ENCODE data around the gene EMD. TPM values are rescaled to one million over a fixed set of nuclear protein-coding genes. Genes with fewer than 3 reads are reported as not detected.
A peak's percentile ranks its signal among the peaks of the same experiment; 100 is the strongest.

The EMD gene
- total and polyA plus RNA-seq, 12 donors, result 7.7 to 95.2 (median 52.6) TPM

DNA sequence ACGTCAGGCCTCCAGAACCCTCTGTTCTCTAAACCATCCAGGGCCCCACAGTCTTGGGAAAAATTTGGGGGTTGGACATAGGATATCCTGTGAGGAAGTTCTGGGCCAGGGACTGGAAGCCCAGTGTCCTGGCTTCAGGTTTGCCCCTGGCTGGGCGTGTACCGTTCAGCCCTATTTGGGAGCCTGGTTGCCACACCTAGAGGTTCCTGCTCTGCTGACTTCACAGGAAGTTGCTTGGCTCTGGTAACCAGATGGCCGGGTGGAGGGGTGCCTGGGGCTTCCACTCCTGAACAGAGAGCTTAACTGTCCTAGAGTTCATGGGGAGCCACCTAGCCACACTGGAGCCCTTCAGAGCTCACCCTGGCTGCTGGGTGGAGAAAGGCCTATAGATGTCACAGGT lies 33.4 kb downstream of the EMD start:
- Histone ChIP-seq H3K36me3 (replicated peaks in 1 of 2) (no peaks in the 10 kb centered on the region), H3K4me1 (replicated peaks in 1 of 2) (peaks cover 0 to 4% of the 10 kb centered on the region in 2 donors), H3K9me3 (replicated peaks in 1 of 3) (no peaks in the 10 kb centered on the region), H3K27ac (peak overlapping the region in 4 of 5 donors; percentile 83 to 95 (median 88)), H3K4me3 (peak overlapping the region in 1 of 4 donors; percentile 70), H3K27me3 (peaks cover 4% of the 10 kb centered on the region)
- DNase-seq, result no peak
- intact Hi-C loops (cut with DNase I), result no loop called here
- 30 to 51% (median 47%) methylated on average over 3 to 4 of the region's 4 CpGs; no CpG with 5 or more reads in 1 of the 4 donors for WGBS, 4 donors
- TF ChIP-seq, protein P1, sequence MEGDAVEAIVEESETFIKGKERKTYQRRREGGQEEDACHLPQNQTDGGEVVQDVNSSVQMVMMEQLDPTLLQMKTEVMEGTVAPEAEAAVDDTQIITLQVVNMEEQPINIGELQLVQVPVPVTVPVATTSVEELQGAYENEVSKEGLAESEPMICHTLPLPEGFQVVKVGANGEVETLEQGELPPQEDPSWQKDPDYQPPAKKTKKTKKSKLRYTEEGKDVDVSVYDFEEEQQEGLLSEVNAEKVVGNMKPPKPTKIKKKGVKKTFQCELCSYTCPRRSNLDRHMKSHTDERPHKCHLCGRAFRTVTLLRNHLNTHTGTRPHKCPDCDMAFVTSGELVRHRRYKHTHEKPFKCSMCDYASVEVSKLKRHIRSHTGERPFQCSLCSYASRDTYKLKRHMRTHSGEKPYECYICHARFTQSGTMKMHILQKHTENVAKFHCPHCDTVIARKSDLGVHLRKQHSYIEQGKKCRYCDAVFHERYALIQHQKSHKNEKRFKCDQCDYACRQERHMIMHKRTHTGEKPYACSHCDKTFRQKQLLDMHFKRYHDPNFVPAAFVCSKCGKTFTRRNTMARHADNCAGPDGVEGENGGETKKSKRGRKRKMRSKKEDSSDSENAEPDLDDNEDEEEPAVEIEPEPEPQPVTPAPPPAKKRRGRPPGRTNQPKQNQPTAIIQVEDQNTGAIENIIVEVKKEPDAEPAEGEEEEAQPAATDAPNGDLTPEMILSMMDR (IDR thresholded peaks at IDR 0.05), result no peak
- no peak for TF ChIP-seq POLR2A (IDR thresholded peaks at IDR 0.05)

DNA sequence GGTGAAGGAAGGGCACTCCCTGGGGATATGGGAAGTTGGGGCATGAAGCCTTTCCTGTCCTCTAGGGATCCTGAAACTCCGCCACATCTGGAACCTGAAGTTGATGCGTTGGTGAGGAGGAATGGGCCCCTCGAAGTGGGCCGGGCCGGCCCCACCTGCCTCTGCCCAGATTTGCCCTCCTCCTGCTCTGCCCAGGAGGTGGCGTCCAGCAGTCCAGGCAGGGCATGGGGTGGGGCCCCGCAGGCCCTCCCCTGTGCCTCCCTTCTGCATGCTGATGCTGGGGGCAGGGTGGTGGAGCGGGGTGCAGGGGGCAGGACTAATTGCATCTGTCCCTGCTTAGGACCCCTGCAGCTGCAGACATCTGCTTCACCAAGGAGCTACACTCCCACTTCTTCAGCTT lies 34.0 kb downstream of the EMD start:
- Histone ChIP-seq H3K9me3 (replicated peaks in 1 of 3) (no peaks in the 10 kb centered on the region), H3K4me3 (no peak overlapping the region), H3K27me3 (peaks cover 4% of the 10 kb centered on the region), H3K36me3 (replicated peaks in 1 of 2) (no peaks in the 10 kb centered on the region), H3K27ac (peak overlapping the region in 1 of 5 donors; percentile 93), H3K4me1 (replicated peaks in 1 of 2) (peaks cover 0 to 4% of the 10 kb centered on the region in 2 donors)
- 74 to 81% (median 79%) methylated on average over 4 to 8 of the region's 8 CpGs for WGBS, 4 donors
- TF ChIP-seq, protein P1 (IDR thresholded peaks at IDR 0.05), result no peak
- TF ChIP-seq POLR2A (IDR thresholded peaks at IDR 0.05), result no peak
- no peak for DNase-seq
- intact Hi-C loops (cut with DNase I), result no loop called here

DNA sequence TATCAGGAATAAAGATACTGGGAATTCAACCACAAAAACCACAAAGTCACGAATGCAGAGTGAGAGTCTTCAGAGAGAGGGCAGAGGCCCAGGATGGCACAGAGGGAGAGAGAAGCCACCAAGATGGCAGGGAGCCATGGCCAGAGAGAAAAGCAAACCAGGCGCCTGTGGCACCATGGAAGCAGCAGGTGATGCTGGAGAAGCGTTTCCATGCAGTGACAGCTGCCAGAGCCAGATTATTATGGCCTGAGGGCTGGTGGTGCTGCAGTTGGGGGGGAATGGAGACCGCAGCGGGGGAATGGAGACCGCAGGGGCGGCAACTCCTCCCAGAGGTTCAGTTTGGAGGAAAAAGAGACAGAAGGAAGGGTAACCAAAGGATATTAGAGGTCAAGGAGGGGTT lies 38.1 kb downstream of the EMD start:
- Histone ChIP-seq H3K36me3 (replicated peaks in 1 of 2) (no peaks in the 10 kb centered on the region), H3K4me3 (no peak overlapping the region), H3K4me1 (replicated peaks in 1 of 2) (no peaks in the 10 kb centered on the region), H3K27ac (no peak overlapping the region), H3K27me3 (no peaks in the 10 kb centered on the region), H3K9me3 (replicated peaks in 1 of 3) (no peaks in the 10 kb centered on the region)
- DNase-seq, result no peak
- 69 to 81% (median 74%) methylated on average over 7 of the region's 7 CpGs for WGBS, 4 donors
- intact Hi-C loops (cut with DNase I), result no loop called here
- no peak for TF ChIP-seq POLR2A (IDR thresholded peaks at IDR 0.05)
- TF ChIP-seq, protein P1 (IDR thresholded peaks at IDR 0.05), result no peak

DNA sequence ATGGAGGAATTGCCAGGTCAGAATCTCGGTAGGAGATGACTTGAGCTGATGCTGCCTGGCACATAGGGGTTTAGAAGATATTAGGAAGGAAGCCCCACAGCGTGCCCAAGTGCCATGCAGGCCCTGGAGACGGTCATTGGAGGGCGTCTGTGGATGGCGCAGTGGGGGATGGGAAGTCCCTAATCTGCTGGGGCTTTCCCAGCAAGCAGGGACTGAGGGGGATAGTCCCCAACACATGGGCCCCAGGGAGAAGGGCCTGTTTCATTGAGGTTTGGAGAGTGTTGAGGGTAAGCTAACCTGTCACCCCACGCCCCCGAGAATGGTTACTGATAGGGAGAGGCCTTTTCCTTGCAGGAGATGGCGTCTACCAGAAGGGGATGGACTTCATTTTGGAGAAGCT lies 40.1 kb downstream of the EMD start:
- WGBS, 4 donors, result 89 to 93% (median 91%) methylated on average over 7 to 8 of the region's 8 CpGs
- TF ChIP-seq, protein P1 (IDR thresholded peaks at IDR 0.05), result no peak
- TF ChIP-seq POLR2A (IDR thresholded peaks at IDR 0.05), result no peak
- H3K4me3 ChIP-seq, result no peak overlapping the region
- DNase-seq, result no peak
- no peaks in the 10 kb centered on the region for H3K27me3 ChIP-seq
- H3K27ac ChIP-seq, result peak overlapping the region in 2 of 5 donors; percentile 48 to 72
- no peaks in the 10 kb centered on the region for H3K9me3 ChIP-seq (replicated peaks in 1 of 3)
- no peaks in the 10 kb centered on the region for H3K36me3 ChIP-seq (replicated peaks in 1 of 2)
- intact Hi-C loops (cut with DNase I), result no loop called here
- no peaks in the 10 kb centered on the region for H3K4me1 ChIP-seq (replicated peaks in 1 of 2)
